ENCODE data around the gene NPPB. TPM values are rescaled to one million over a fixed set of nuclear protein-coding genes. Genes with fewer than 3 reads are reported as not detected.
A peak's percentile ranks its signal among the peaks of the same experiment; 100 is the strongest.

NPPB gene
- total and polyA plus RNA-seq, 9 of the 15 experiments (the other 6 are each of a cell fraction or from before 2014, with no cell fraction given): not detected

DNA sequence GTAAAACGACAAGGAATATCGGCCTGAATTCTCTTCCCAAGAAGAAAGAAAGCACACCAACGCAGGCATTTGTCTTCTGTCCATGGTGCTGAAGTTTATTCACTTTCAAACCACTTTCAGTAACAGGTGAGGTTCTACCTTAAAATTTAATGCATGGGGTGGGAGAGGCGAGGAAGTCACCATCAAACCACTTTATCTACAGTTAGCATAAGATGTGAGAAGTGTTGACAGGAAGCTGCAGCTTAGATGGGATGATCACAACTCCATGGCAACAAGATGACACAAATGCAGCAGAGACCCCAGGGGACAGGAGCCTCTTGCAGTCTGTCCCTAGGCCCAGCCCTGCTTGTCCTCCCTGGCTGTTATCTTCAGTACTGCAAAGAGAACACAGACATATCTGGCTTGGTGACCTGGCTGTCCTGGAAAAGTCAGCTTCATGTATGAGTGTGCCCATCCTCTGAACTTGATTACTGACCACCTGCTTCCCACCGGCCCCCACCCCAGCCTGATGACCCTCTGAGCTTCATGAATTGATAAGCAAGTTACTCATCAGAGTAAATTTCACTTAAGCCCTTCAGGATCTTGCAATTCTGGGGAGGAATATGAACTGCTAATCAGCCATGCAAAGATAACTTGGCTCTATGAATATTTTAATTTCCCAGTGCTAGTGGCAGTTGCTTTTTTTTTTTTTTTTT lies 13.0 kb downstream of the NPPB start (continued):
- TF ChIP-seq, protein P1, sequence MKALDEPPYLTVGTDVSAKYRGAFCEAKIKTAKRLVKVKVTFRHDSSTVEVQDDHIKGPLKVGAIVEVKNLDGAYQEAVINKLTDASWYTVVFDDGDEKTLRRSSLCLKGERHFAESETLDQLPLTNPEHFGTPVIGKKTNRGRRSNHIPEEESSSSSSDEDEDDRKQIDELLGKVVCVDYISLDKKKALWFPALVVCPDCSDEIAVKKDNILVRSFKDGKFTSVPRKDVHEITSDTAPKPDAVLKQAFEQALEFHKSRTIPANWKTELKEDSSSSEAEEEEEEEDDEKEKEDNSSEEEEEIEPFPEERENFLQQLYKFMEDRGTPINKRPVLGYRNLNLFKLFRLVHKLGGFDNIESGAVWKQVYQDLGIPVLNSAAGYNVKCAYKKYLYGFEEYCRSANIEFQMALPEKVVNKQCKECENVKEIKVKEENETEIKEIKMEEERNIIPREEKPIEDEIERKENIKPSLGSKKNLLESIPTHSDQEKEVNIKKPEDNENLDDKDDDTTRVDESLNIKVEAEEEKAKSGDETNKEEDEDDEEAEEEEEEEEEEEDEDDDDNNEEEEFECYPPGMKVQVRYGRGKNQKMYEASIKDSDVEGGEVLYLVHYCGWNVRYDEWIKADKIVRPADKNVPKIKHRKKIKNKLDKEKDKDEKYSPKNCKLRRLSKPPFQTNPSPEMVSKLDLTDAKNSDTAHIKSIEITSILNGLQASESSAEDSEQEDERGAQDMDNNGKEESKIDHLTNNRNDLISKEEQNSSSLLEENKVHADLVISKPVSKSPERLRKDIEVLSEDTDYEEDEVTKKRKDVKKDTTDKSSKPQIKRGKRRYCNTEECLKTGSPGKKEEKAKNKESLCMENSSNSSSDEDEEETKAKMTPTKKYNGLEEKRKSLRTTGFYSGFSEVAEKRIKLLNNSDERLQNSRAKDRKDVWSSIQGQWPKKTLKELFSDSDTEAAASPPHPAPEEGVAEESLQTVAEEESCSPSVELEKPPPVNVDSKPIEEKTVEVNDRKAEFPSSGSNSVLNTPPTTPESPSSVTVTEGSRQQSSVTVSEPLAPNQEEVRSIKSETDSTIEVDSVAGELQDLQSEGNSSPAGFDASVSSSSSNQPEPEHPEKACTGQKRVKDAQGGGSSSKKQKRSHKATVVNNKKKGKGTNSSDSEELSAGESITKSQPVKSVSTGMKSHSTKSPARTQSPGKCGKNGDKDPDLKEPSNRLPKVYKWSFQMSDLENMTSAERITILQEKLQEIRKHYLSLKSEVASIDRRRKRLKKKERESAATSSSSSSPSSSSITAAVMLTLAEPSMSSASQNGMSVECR (CRISPR knock-in tag; IDR thresholded peaks at IDR 0.05): peak; percentile 45; the same call in 1 of the 2 replicates
- peak; percentile 68; the same call in 1 of the 2 replicates for TF ChIP-seq ZNF232 (CRISPR knock-in tag; IDR thresholded peaks at IDR 0.05)
- TF ChIP-seq, protein P2, sequence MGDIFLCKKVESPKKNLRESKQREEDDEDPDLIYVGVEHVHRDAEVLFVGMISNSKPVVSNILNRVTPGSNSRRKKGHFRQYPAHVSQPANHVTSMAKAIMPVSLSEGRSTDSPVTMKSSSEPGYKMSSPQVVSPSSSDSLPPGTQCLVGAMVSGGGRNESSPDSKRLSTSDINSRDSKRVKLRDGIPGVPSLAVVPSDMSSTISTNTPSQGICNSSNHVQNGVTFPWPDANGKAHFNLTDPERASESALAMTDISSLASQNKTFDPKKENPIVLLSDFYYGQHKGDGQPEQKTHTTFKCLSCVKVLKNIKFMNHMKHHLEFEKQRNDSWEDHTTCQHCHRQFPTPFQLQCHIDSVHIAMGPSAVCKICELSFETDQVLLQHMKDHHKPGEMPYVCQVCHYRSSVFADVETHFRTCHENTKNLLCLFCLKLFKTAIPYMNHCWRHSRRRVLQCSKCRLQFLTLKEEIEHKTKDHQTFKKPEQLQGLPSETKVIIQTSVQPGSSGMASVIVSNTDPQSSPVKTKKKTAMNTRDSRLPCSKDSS (IDR thresholded peaks at IDR 0.05; ENCODE audit: low read depth, partially characterized antibody): no peak
- TF ChIP-seq ZBTB40 (IDR thresholded peaks at IDR 0.05): 0 out of 2 replicates have a peak, but pooled peaks have one; percentile 38
- no peak for TF ChIP-seq ZBTB40 (CRISPR knock-in tag; IDR thresholded peaks at IDR 0.05)
- TF ChIP-seq ZNF174 (CRISPR knock-in tag; IDR thresholded peaks at IDR 0.05): no peak
- TF ChIP-seq TEAD1 (CRISPR knock-in tag; IDR thresholded peaks at IDR 0.05): 0 out of 4 replicates have a peak, but pooled peaks of 1 of the 2 experiments have one; percentile 25
- TF ChIP-seq SMAD4 (CRISPR knock-in tag; conservative IDR thresholded peaks at IDR 0.05): no peak
- TF ChIP-seq EHMT2 (IDR thresholded peaks at IDR 0.05): peak; percentile 98

Measured in K562 (cell line).